IPS-20b (cell line): ENCODE measurements around the gene IGF2BP3.

Source experiments
- H3K27ac ChIP-seq: one replicate; pipeline ENCODE4 v1.5.1; 2013; ENCODE audit warnings: low read length
- H3K27me3 ChIP-seq: 2 replicates; pipeline ENCODE4 v1.6.1; 2013; ENCODE audit warnings: mild to moderate bottlenecking, low read length, inconsistent platforms; ENCODE audit not compliant: insufficient read depth
- H3K36me3 ChIP-seq: 2 replicates; pipeline ENCODE4 v1.6.1; 2013; ENCODE audit warnings: low read depth, mild to moderate bottlenecking, inconsistent platforms, low read length, moderate library complexity; ENCODE audit not compliant: insufficient read depth
- H3K4me1 ChIP-seq: 2 replicates; pipeline ENCODE4 v1.6.1; 2013; ENCODE audit warnings: mild to moderate bottlenecking, control low read depth, inconsistent platforms, low read length, moderate library complexity; ENCODE audit not compliant: insufficient read depth
- H3K4me3 ChIP-seq: 2 replicates; pipeline ENCODE4 v1.5.1; 2013; ENCODE audit warnings: mild to moderate bottlenecking, low read length, inconsistent platforms
- H3K9ac ChIP-seq: 2 replicates; pipeline ENCODE4 v1.6.1; 2013; ENCODE audit warnings: low read depth, mild to moderate bottlenecking, inconsistent platforms, low read length, moderate library complexity
- H3K9me3 ChIP-seq: 2 replicates; pipeline ENCODE4 v1.6.1; 2013; ENCODE audit warnings: mild to moderate bottlenecking, low read depth, low read length, inconsistent platforms; ENCODE audit not compliant: insufficient read depth

Gene IGF2BP3

DNA sequence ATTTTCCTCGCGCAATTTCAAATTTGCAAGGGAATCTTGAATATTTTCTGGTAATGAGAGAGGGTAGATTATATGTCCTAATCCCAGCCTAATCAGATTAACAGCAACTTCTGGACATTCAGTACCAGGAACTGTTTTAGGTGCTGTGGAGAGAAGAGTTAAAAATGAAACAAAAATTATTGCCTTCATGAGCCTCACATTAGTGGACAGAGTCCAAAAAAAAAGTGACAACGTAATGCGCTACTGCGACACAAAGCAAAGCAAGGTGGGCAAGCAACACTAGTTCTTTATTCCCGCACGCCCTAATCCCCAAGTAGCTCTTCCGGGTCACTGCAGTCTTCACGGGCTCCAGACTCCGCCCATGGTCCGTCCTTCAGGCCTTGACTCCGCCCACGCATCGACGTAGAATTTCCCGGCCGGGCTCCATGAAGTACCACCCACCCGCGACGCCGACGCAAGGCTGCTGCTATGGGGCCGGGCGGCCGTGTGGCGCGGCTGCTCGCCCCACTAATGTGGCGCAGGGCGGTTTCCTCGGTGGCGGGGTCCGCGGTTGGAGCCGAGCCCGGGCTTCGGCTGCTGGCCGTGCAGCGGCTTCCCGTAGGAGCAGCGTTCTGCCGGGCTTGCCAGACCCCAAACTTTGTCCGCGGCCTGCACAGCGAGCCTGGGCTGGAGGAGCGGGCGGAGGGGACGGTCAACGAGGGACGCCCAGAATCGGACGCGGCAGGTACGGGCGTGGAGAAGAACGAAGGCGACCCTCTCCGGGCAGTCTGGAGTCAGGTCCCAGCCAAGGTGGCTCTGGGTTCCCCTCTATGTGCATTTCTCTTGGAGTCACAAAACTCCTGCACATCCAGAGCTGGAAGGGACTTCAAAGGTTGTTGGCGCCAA lies 171.2 kb downstream of the IGF2BP3 start, which contains the start of gene MALSU1:
Gene MALSU1 (plus strand): TSS at position 455 of the 885 bp plus-strand sequence. CDS start 14 bp downstream, at position 469.
- Histone ChIP-seq H3K4me3 (peak within 1 kb of the TSS; percentile 95), H3K27ac (no peak within 1 kb of the TSS), H3K9me3 (no peaks in the 10 kb centered on the region), H3K36me3 (peaks cover 22% of the 10 kb centered on the region), H3K9ac (peak within 1 kb of the TSS; percentile 90), H3K4me1 (peaks cover 7% of the 10 kb centered on the region; the same call in 1 of the 2 replicates), H3K27me3 (no peaks in the 10 kb centered on the region)

DNA sequence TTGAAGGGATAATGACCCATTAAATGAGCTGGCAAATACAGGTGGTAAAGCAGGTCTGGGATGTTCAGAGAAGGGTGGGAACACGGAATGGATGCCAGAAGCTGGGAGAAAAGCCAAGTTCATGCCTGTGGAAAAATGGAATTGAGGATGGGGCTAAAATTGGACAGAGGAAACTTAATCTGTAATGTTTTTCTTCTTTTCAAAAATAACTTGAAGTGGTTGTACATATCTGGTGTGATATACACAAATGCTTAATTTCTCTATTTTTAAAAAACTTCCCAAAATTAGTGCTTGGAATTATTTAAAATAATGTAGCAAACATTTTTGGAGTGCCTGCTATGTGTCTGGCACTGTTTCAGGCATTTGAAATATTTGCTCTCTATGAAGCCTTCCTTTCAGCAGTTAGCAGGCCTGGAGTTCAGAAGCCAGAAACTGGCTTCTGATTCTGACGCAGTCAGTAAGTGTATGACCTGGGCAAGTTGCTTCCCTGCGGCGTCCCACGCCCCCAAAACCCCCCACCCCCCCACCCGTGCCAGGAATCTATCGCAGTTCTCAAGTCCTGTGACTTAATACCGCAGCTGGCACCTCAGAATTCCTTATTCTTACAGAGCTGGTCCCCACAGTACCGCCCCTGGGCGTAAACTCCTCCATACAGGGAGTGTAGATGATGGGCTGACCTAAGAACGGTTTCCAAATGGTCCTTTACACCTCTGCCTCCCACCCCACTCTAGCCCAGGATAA lies 172.0 kb downstream of the IGF2BP3 start:
- peaks cover 19% of the 10 kb centered on the region for H3K36me3 ChIP-seq
- no peaks in the 10 kb centered on the region for H3K27me3 ChIP-seq
- no peaks in the 10 kb centered on the region for H3K9me3 ChIP-seq
- peak overlapping the region; percentile 10; the same call in 1 of the 2 replicates for H3K9ac ChIP-seq
- H3K27ac ChIP-seq, result no peak overlapping the region
- peaks cover 7% of the 10 kb centered on the region; the same call in 1 of the 2 replicates for H3K4me1 ChIP-seq
- peak overlapping the region; percentile 95 for H3K4me3 ChIP-seq

DNA sequence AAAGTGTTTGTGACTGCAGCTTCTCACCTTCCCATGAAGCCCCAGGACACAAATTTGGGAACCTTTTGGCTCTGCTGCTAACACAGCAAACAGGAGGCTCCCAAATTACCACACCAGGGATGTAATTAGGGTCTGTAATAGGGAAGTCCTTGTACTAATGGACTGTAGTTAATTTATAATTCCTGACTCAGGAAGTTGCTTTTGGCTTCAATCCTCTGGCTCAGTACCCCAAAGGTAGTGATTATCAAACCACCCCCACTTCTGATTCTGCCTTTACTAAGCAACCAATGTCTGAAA lies 174.9 kb downstream of the IGF2BP3 start:
- Histone ChIP-seq H3K4me3 (no peak overlapping the region), H3K4me1 (peaks cover 4% of the 10 kb centered on the region; the same call in 1 of the 2 replicates), H3K9me3 (no peaks in the 10 kb centered on the region), H3K27me3 (no peaks in the 10 kb centered on the region), H3K9ac (no peak overlapping the region), H3K36me3 (no peaks in the 10 kb centered on the region), H3K27ac (no peak overlapping the region)

DNA sequence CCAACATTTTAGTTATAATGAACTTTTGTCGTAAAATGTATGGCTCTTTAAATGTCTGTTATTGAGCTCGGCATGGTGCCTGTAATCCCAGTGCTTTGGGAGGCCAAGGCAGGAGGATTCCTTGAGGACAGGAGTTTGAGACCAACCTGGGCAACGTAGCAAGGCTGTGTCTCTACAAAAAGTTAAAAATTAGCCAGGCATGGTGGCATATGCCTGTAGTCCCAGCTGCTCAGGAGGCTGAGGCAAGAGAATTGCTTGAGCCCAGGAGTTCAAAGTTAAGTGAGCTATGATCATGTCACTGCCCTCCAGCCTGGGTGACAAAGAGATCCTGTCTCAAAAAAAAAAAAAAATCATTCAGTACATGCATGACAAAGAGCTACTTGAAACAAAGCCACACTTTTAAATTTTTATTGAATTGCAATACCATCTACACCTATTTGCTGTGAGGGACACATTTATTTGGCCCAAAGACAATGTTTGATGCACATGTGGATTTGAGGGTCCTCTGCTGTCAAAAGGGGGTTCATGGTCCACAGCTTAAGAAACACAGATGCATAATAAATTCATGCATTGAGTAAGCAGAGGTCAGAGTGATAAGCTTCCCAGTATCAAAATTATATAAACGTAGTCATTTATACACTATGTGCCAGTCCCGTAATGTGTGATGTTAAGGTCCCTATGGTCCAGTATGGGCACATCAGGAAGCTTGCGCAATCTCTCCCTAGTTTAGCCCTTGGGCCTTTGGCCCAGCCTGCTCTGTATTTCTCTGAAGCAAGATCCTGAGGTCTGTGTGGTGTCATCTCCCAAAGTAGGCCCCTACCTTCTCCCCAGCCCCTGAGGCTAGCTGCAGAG lies 175.5 kb downstream of the IGF2BP3 start:
- no peak overlapping the region for H3K27ac ChIP-seq
- no peaks in the 10 kb centered on the region for H3K9me3 ChIP-seq
- H3K4me1 ChIP-seq, result no peaks in the 10 kb centered on the region
- H3K4me3 ChIP-seq, result no peak overlapping the region
- no peaks in the 10 kb centered on the region for H3K36me3 ChIP-seq
- no peak overlapping the region for H3K9ac ChIP-seq
- H3K27me3 ChIP-seq, result no peaks in the 10 kb centered on the region

DNA sequence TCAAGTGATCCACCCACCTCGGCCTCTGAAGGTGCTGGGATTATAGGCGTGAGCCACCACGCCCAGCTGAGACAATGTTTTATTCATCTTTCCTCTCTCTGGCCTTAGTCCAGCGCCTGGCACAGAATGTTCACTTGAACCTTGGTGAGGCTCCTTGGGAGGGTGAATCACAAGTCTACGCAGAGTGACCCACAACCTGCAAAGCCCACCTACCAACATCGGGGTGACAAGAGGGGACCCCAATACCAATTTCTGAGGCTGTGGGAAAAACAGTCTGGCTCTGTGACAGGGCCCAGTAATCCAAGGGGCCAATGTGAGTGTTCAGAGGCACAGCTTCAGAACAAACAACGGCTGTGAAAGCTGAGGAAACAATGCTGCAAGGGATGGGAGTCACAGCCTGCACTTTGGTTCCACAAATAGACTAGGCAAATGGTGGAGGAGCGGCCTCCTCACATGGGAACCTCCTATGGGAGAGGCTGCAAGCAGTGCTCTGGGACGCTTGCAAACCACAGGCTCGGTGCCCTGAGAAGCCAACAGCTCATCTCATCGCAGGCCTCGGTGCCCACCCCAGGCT lies 176.7 kb downstream of the IGF2BP3 start:
- H3K4me3 ChIP-seq, result no peak overlapping the region
- H3K36me3 ChIP-seq, result no peaks in the 10 kb centered on the region
- no peak overlapping the region for H3K9ac ChIP-seq
- H3K4me1 ChIP-seq, result no peaks in the 10 kb centered on the region
- H3K27ac ChIP-seq, result no peak overlapping the region
- H3K27me3 ChIP-seq, result no peaks in the 10 kb centered on the region
- H3K9me3 ChIP-seq, result no peaks in the 10 kb centered on the region

DNA sequence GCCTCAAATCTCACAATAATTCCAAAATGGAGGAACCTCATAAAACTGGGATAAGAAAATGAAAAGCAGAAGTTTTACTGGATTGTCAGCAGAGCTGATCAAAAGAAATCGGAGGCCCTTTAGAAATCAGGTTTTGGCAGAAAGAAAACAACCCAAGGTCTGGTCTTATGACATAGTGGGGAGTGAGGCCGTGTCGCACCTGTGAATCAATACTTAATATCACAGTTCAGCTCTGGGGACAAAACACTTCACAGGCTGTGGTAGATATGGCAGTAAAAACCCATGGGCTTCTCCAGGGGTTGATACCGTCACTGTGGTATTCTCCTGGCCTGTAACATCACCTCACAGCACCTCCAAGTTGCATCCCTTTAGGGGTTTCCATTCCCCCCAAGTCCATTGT lies 177.7 kb downstream of the IGF2BP3 start:
- H3K9me3 ChIP-seq, result no peaks in the 10 kb centered on the region
- no peak overlapping the region for H3K4me3 ChIP-seq
- peaks cover 3% of the 10 kb centered on the region; the same call in 1 of the 2 replicates for H3K4me1 ChIP-seq
- H3K27me3 ChIP-seq, result no peaks in the 10 kb centered on the region
- no peak overlapping the region for H3K9ac ChIP-seq
- H3K27ac ChIP-seq, result no peak overlapping the region
- H3K36me3 ChIP-seq, result no peaks in the 10 kb centered on the region

DNA sequence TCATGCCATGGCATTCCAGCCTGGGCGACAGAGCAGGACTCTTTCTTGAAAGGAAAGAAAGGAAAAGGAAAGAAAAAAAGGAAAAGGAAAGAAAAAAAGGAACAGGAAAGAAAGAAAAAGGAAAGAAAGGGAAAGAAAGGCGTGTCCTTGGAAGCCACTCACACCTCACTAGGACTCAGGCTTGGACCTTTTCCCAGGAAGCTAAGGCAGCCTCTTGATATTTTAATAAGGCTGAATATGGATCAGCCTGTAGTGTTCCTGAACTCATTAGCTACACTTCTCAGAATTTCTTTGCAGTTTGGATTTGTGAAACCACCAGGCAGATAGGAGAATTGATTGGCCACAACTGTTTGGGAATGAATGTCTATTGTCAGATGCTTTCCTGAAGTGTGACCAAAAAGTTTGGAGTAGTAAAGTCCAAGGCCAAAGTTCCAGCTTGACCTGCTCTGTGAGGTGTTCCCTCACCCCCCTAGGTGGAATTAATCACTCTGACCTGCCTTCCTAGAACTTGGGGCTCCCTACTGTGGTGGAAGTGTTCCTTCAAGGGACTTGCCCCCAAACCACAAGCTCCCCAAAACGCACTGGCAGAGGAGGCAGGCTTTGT lies 178.2 kb downstream of the IGF2BP3 start:
- Histone ChIP-seq H3K4me3 (no peak overlapping the region), H3K9me3 (no peaks in the 10 kb centered on the region), H3K27ac (no peak overlapping the region), H3K36me3 (no peaks in the 10 kb centered on the region), H3K27me3 (no peaks in the 10 kb centered on the region), H3K9ac (no peak overlapping the region), H3K4me1 (peaks cover 5% of the 10 kb centered on the region; the same call in 1 of the 2 replicates)

DNA sequence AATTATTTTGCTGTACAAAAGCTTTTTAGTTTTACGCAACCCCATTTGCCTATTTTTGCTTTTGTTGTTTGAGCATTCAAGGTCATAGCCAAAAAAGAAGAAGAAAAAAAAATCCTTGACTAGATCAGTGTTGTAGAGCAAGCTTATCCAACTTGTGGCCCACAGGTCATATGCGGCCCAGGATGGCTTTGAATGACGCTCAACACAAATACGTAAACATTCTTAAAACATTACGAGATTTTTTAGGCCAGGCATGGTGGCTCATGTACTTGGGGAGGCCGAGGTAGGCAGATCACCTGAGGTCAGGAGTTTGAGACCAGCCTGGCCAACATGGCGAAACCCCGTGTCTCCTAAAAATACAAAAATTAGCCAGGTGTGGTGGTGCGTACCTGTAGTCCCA lies 179.3 kb downstream of the IGF2BP3 start:
- no peak overlapping the region for H3K27ac ChIP-seq
- H3K4me3 ChIP-seq, result no peak overlapping the region
- H3K9ac ChIP-seq, result no peak overlapping the region
- H3K4me1 ChIP-seq, result peaks cover 5% of the 10 kb centered on the region; the same call in 1 of the 2 replicates
- H3K9me3 ChIP-seq, result no peaks in the 10 kb centered on the region
- H3K27me3 ChIP-seq, result no peaks in the 10 kb centered on the region
- H3K36me3 ChIP-seq, result no peaks in the 10 kb centered on the region

DNA sequence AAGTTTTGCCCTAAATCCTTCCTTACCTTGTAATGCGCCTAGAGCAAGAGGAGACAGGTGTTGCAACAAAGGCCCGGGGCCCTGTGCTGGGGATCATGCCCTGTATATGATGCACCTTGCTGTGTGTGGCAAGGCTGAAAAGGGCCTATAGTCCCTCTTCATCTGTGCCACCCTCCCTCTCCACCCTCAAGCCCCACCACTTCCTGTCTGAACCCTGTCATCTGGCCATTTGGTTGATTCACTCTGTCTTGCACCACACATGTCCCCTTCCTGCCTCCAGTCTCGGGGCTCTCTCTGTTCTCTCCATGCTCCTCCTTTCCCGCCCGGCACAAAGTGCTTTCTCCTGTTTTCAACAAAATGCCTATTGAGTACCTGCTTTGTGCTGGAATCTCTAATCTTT lies 182.7 kb downstream of the IGF2BP3 start:
- Histone ChIP-seq H3K9me3 (no peaks in the 10 kb centered on the region), H3K36me3 (no peaks in the 10 kb centered on the region), H3K9ac (no peak overlapping the region), H3K4me1 (peaks cover 5% of the 10 kb centered on the region; the same call in 1 of the 2 replicates), H3K27ac (no peak overlapping the region), H3K4me3 (no peak overlapping the region), H3K27me3 (no peaks in the 10 kb centered on the region)

DNA sequence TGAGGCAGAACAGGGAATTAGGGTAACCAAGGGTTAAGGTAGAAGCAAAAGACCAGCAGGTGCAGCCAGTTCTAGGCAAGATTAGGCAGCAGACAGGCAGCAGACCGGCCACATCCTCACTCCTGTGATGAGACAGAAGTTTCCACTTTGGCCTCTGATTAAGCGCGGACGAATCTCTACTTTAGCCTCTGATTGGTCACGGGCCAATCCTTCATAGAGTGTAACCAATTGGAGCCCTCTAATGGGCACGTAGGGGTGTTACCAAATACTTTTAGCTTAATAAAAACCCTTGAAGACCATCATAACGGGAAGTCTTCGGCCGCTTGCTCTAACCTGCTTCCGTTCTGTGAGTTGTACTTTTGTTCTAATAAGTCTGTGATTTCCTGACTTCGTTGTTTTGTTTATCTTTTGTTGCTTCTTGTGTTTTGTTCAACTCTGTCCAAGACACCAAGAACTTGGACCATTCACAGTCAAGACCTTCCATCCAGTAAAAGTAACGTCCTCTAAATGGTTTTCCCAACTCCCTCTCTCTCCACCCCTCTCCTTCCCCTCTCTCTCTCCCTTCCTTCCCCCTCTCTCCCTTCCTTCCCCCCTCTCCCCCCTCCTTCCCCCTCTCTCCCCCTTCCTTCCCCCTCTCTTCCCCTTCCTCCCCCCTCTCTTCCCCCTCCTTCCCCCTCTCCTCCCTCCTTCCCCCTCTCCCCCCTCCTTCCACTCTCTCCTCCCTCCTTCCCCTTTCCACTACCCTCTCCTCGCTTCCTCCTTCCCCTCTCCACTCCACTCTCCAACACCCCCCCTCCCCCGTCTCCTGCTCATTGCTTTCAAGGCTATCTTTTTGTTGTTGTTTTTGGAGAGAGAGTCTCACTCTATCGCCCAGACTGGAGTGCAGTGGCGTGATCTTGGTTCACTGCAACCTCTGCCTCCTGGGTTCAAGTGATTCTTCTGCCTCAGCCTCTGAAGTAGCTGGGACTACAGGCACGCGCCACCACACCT lies 184.3 kb downstream of the IGF2BP3 start:
- Histone ChIP-seq H3K27ac (no peak overlapping the region), H3K36me3 (no peaks in the 10 kb centered on the region), H3K27me3 (no peaks in the 10 kb centered on the region), H3K4me3 (no peak overlapping the region), H3K9ac (no peak overlapping the region; the same call in 1 of the 2 replicates), H3K9me3 (no peaks in the 10 kb centered on the region), H3K4me1 (peaks cover 5% of the 10 kb centered on the region; the same call in 1 of the 2 replicates)
